Large intestine (tissue), 3 donors: Measurements from ENCODE around the gene RNF207. TPM values are rescaled to one million over a fixed set of nuclear protein-coding genes. Genes with fewer than 3 reads are reported as not detected.

Experiments
- DNase-seq, 2 donors: peaks; one replicate each; pipeline versions ENCODE4 v3.0.0 to v3.0.0-alpha.2; 2013
- H3K27ac ChIP-seq: one replicate; pipeline ENCODE4 v1.5.1; 2013; ENCODE audit warnings: low read length
- H3K27me3 ChIP-seq: 2 replicates; pipeline ENCODE4 v1.6.1; 2013; ENCODE audit warnings: low read length; ENCODE audit not compliant: control insufficient read depth, insufficient read depth
- H3K36me3 ChIP-seq: 2 replicates; pipeline ENCODE4 v1.6.1; 2013; ENCODE audit warnings: low read length; ENCODE audit not compliant: control insufficient read depth, insufficient read depth
- H3K4me1 ChIP-seq: one replicate; pipeline ENCODE4 v1.6.1; 2013; ENCODE audit warnings: low read length; ENCODE audit not compliant: control insufficient read depth, insufficient read depth
- H3K4me3 ChIP-seq: one replicate; pipeline ENCODE4 v1.5.1; 2013; ENCODE audit warnings: low read length
- H3K9me3 ChIP-seq: one replicate; pipeline ENCODE4 v1.6.1; 2013; ENCODE audit warnings: mild to moderate bottlenecking, low read depth, low read length, moderate library complexity; ENCODE audit not compliant: control insufficient read depth
- WGBS: methylation state at CpG from one replicate; pipeline ENCODE4 v1.1.5; 2013; ENCODE audit warnings: low lambda C conversion rate; ENCODE audit not compliant: insufficient coverage; 5-methylcytosine and 5-hydroxymethylcytosine counted together
- polyA plus RNA-seq: library from polyadenylated mRNA; unstranded; fragments of 120-200 nt; gene quantifications from one replicate; pipeline ENCODE4 v1.2.1, GENCODE V29; 2013

RNF207 gene
- polyA plus RNA-seq, 1 donor, result 44.5 TPM

- no peak for DNase-seq
- Histone ChIP-seq H3K4me3 (no peak overlapping the region), H3K27me3 (no peaks in the 10 kb centered on the region), H3K36me3 (peaks cover 66% of the 10 kb centered on the region), H3K4me1 (peaks cover 35% of the 10 kb centered on the region), H3K9me3 (no peaks in the 10 kb centered on the region), H3K27ac (peak overlapping the region; percentile 69)
- whole genome bisulfite sequencing, result 80% methylated on average over 3 of the region's 8 CpGs
Measured at GRCh38 chr1:6225651-6226050, 19.7 kb downstream of the RNF207 start.

- Histone ChIP-seq H3K27ac (no peak overlapping the region), H3K4me1 (peaks cover 14% of the 10 kb centered on the region), H3K27me3 (no peaks in the 10 kb centered on the region), H3K4me3 (no peak overlapping the region), H3K36me3 (peaks cover 35% of the 10 kb centered on the region), H3K9me3 (peaks cover 4% of the 10 kb centered on the region)
- DNase-seq, result no peak
- no CpG with 5 or more reads among the region's 1 CpG for WGBS
Measured at GRCh38 chr1:6233376-6233775, 27.5 kb downstream of the RNF207 start.

DNA sequence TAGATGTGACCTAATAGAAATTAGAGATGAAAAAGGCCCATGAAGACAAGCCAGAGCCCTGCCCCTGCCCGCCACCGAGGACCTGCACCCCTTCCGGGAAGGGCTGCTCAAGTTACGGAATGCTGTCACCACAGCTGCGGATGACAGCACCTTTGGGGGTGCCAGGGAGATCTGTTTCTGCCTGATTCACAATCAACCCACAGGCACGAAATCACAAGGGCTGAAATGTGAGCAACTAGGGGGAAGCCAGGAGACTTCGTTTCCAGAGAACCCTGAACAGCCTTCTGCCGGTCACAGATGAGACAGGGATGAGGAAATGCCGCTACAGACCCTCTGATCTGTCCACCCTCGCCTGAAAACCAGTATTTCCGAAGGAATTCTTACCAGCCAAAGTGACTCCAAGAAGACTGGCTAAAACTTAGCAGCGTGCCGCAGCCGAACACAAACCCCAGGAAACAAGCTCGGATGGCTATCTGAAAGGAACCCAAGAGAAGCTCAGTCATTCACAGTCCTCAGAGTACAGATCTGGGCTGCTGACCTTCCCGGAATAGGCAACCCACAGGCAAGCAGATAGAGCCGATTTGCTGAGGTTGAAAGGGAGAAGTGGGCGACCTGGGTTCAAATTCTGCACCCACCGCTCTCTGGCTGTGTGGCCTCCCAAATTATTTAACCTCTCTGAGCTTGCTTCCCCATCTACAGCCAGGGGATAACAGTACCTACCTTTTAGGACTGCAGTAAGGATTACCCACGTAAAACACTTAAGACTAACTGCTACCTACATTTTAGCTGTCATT lies 28.8 kb downstream of the RNF207 start:
- H3K4me3 ChIP-seq, result peak overlapping the region; percentile 44
- H3K36me3 ChIP-seq, result peaks cover 31% of the 10 kb centered on the region
- WGBS, result no CpG with 5 or more reads among the region's 20 CpGs
- peaks cover 3% of the 10 kb centered on the region for H3K27me3 ChIP-seq
- peaks cover 21% of the 10 kb centered on the region for H3K4me1 ChIP-seq
- peak overlapping the region; percentile 31 for H3K27ac ChIP-seq
- H3K9me3 ChIP-seq, result peaks cover 4% of the 10 kb centered on the region
- DNase-seq, result no peak

GRCh38 chr1:6235296-6235677 lies 29.4 kb downstream of the RNF207 start:
- no CpG with 5 or more reads among the region's 30 CpGs for WGBS
- peaks cover 26% of the 10 kb centered on the region for H3K4me1 ChIP-seq

GRCh38 chr1:6237093-6237492 lies 31.2 kb downstream of the RNF207 start:
- H3K4me1 ChIP-seq, result peaks cover 37% of the 10 kb centered on the region
- peaks cover 26% of the 10 kb centered on the region for H3K27me3 ChIP-seq
- no peak for DNase-seq
- H3K27ac ChIP-seq, result no peak overlapping the region
- WGBS, result 67% methylated on average over 1 of the region's 4 CpGs
- peaks cover 13% of the 10 kb centered on the region for H3K36me3 ChIP-seq
- peaks cover 4% of the 10 kb centered on the region for H3K9me3 ChIP-seq
- no peak overlapping the region for H3K4me3 ChIP-seq

More at GRCh38 chr1:6235296-6235677, 29.4 kb downstream of the RNF207 start:
- Histone ChIP-seq H3K4me3 (peak overlapping the region; percentile 44), H3K27me3 (peaks cover 8% of the 10 kb centered on the region), H3K36me3 (peaks cover 25% of the 10 kb centered on the region), H3K27ac (peak overlapping the region; percentile 31), H3K9me3 (peaks cover 4% of the 10 kb centered on the region)
- peak in 1 of 2 donors; percentile 73 for DNase-seq

- H3K27ac ChIP-seq, result no peak overlapping the region
- peaks cover 34% of the 10 kb centered on the region for H3K4me1 ChIP-seq
- no peak overlapping the region for H3K4me3 ChIP-seq
- H3K9me3 ChIP-seq, result peaks cover 7% of the 10 kb centered on the region
- H3K27me3 ChIP-seq, result peaks cover 45% of the 10 kb centered on the region
- WGBS, result no CpG with 5 or more reads among the region's 7 CpGs
- no peak for DNase-seq
- H3K36me3 ChIP-seq, result no peaks in the 10 kb centered on the region
Measured at GRCh38 chr1:6239213-6239752, 33.4 kb downstream of the RNF207 start.

GRCh38 chr1:6239950-6240768 lies 34.2 kb downstream of the RNF207 start:
- Histone ChIP-seq H3K4me3 (no peak overlapping the region), H3K36me3 (no peaks in the 10 kb centered on the region), H3K27ac (peak overlapping the region; percentile 16), H3K27me3 (peaks cover 51% of the 10 kb centered on the region), H3K9me3 (peaks cover 7% of the 10 kb centered on the region), H3K4me1 (peaks cover 26% of the 10 kb centered on the region)
- WGBS, result no CpG with 5 or more reads among the region's 17 CpGs
- peak in 1 of 2 donors; percentile 77 for DNase-seq

DNA sequence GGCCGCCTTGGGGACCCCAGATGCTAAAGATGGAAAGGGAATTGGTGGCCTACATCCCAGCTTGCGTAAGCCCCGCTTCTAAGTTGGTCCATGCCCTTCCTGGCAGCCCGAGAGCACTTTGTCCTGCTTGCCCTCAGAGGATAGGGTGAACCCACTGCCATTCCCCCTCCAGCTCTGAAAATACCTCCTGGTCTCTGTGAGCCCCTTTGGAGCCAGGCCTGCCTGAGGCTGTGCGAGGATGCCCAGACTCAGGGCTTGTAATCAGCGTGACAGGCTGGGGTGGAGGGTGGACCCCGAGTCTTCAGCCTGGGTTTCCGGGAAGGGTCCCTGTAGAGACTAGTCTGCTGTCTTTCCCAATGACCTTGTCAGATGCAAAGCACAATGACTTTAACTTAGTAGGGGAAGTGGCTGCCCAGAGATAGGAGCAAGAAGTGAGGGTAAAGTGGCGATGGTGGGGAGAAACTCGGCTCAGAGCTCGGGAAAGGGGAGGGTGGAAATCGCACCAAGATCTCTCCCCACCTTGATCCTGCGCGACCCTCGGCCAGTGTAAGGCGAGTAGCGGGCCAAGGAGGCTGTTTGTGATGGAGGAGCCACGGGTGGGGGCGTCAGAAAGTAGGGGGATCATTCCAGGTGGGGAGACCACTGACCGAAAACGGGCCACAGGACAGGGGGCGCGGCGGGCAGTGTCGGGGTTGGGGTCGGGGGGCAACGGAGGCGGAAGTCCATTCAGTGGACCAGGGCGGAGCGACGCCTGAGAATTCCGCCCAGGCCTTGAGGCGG lies 35.4 kb downstream of the RNF207 start:
- Histone ChIP-seq H3K9me3 (peaks cover 7% of the 10 kb centered on the region), H3K4me1 (peaks cover 28% of the 10 kb centered on the region), H3K27me3 (peaks cover 62% of the 10 kb centered on the region), H3K4me3 (no peak overlapping the region), H3K36me3 (no peaks in the 10 kb centered on the region), H3K27ac (no peak overlapping the region)
- whole genome bisulfite sequencing, result no CpG with 5 or more reads among the region's 33 CpGs
- no peak for DNase-seq

- Histone ChIP-seq H3K36me3 (no peaks in the 10 kb centered on the region), H3K27me3 (peaks cover 66% of the 10 kb centered on the region), H3K9me3 (peaks cover 3% of the 10 kb centered on the region), H3K27ac (no peak overlapping the region), H3K4me1 (peaks cover 30% of the 10 kb centered on the region), H3K4me3 (no peak overlapping the region)
- DNase-seq, result peak in 1 of 2 donors; percentile 42
- no CpG with 5 or more reads among the region's 99 CpGs for WGBS
Measured at GRCh38 chr1:6241887-6242740, 36.2 kb downstream of the RNF207 start.
